SK-N-SH treated with all-trans-retinoic acid at 6 μM for 48 hours (cell line): Measurements from ENCODE around the gene PPP1R15B.
A peak's percentile ranks its signal among the peaks of the same experiment; 100 is the strongest.

Experiments
- ATAC-seq: fragments of 200-7000 bp; cut with Tn5 transposase; 3 replicates; pipeline ENCODE4 v1.9.1; 2020; ENCODE audit warnings: mild to moderate bottlenecking, moderate library complexity
- ARNTL ChIP-seq: fragments of 450-650 bp; formaldehyde crosslinking; IDR thresholded peaks from 2 replicates; pipeline ENCODE4 v1.5.0; 2020; ENCODE audit warnings: low read depth, mild to moderate bottlenecking, moderate library complexity, borderline replicate concordance
- CREB5 ChIP-seq: fragments of 250-450 bp; sonication (Bioruptor Pico); IDR thresholded peaks from 2 replicates; pipeline ENCODE4 v1.5.1; 2020; ENCODE audit warnings: low read depth, mild to moderate bottlenecking, moderate library complexity
- CSDC2 ChIP-seq: fragments of 250-450 bp; sonication (Bioruptor Pico); IDR thresholded peaks from 2 replicates; pipeline ENCODE4 v1.5.0; 2020; ENCODE audit warnings: mild to moderate bottlenecking, moderate library complexity
- ESRRG ChIP-seq: fragments of 250-450 bp; sonication (Bioruptor Pico); IDR thresholded peaks from 2 replicates; pipeline ENCODE4 v1.6.1; 2021; ENCODE audit warnings: mild to moderate bottlenecking
- GLIS3 ChIP-seq: fragments of 250-450 bp; sonication (Bioruptor Pico); IDR thresholded peaks from 2 replicates; pipeline ENCODE4 v1.5.0; 2020; ENCODE audit warnings: mild to moderate bottlenecking, moderate library complexity
- ISL1 ChIP-seq: fragments of 250-450 bp; sonication (Bioruptor Pico); IDR thresholded peaks from 2 replicates; pipeline ENCODE4 v2.1.2; 2022; ENCODE audit warnings: mild to moderate bottlenecking, moderate library complexity
- OSR1 ChIP-seq: fragments of 250-450 bp; sonication (Bioruptor Pico); IDR thresholded peaks from 2 replicates; pipeline ENCODE4 v1.8.0; 2022; ENCODE audit warnings: moderate library complexity, mild to moderate bottlenecking, inconsistent platforms
- POU6F1 ChIP-seq: fragments of 250-450 bp; sonication (Bioruptor Pico); IDR thresholded peaks from 2 replicates; pipeline ENCODE4 v1.8.0; 2021; ENCODE audit warnings: low read depth, mild to moderate bottlenecking, moderate library complexity, borderline replicate concordance
- PPARA ChIP-seq: fragments of 250-450 bp; sonication (Bioruptor Pico); IDR thresholded peaks from 2 replicates; pipeline ENCODE4 v1.5.0; 2020; ENCODE audit warnings: mild to moderate bottlenecking, borderline replicate concordance
- RARB ChIP-seq: fragments of 250-450 bp; sonication (Bioruptor Pico); IDR thresholded peaks from 2 replicates; pipeline ENCODE4 v1.8.0; 2021; ENCODE audit warnings: mild to moderate bottlenecking, moderate library complexity
- SNAI2 ChIP-seq: fragments of 250-450 bp; sonication (Bioruptor Pico); IDR thresholded peaks from 2 replicates; pipeline ENCODE4 v1.5.0; 2020; ENCODE audit warnings: mild to moderate bottlenecking, moderate library complexity
- TCF4 ChIP-seq: fragments of 250-450 bp; sonication (Bioruptor Pico); IDR thresholded peaks from 2 replicates; pipeline ENCODE4 v1.8.0; 2021; ENCODE audit warnings: mild to moderate bottlenecking, moderate library complexity, borderline replicate concordance
- TOX ChIP-seq: fragments of 250-450 bp; sonication (Bioruptor Pico); IDR thresholded peaks from 2 replicates; pipeline ENCODE4 v1.8.0; 2021; ENCODE audit warnings: mild to moderate bottlenecking, moderate library complexity, borderline replicate concordance
- ZC3H10 ChIP-seq: fragments of 250-450 bp; sonication (Bioruptor Pico); IDR thresholded peaks from 2 replicates; pipeline ENCODE4 v1.5.1; 2021; ENCODE audit warnings: mild to moderate bottlenecking, moderate library complexity
- ZFP3 ChIP-seq: fragments of 250-450 bp; sonication (Bioruptor Pico); IDR thresholded peaks from 2 replicates; pipeline ENCODE4 v1.5.0; 2020; ENCODE audit warnings: mild to moderate bottlenecking, moderate library complexity
- ZFP30 ChIP-seq: fragments of 450-650 bp; formaldehyde crosslinking; IDR thresholded peaks from 2 replicates; pipeline ENCODE4 v1.5.0; 2022; ENCODE audit warnings: mild to moderate bottlenecking, moderate library complexity
- ZNF565 ChIP-seq: fragments of 450-650 bp; formaldehyde crosslinking; conservative IDR thresholded peaks from 2 replicates; pipeline ENCODE4 v1.5.0; 2020; ENCODE audit warnings: low read depth, mild to moderate bottlenecking, moderate library complexity
- ZNF70 ChIP-seq: fragments of 450-650 bp; formaldehyde crosslinking; IDR thresholded peaks from 2 replicates; pipeline ENCODE4 v1.5.0; 2020; ENCODE audit warnings: mild to moderate bottlenecking, moderate library complexity
- ZNF8 ChIP-seq: fragments of 450-650 bp; formaldehyde crosslinking; IDR thresholded peaks from 2 replicates; pipeline ENCODE4 v1.5.0; 2020; ENCODE audit warnings: mild to moderate bottlenecking, moderate library complexity
- TF ChIP-seq, protein P1 (sequence below): fragments of 250-450 bp; sonication (Bioruptor Pico); IDR thresholded peaks from 2 replicates; pipeline ENCODE4 v1.8.0; 2020; ENCODE audit warnings: mild to moderate bottlenecking, moderate library complexity, borderline replicate concordance
- TF ChIP-seq, protein P2 (sequence below): fragments of 250-450 bp; sonication (Bioruptor Pico); IDR thresholded peaks from 2 replicates; pipeline ENCODE4 v1.5.0; 2020; ENCODE audit warnings: mild to moderate bottlenecking, moderate library complexity

PPP1R15B gene

DNA sequence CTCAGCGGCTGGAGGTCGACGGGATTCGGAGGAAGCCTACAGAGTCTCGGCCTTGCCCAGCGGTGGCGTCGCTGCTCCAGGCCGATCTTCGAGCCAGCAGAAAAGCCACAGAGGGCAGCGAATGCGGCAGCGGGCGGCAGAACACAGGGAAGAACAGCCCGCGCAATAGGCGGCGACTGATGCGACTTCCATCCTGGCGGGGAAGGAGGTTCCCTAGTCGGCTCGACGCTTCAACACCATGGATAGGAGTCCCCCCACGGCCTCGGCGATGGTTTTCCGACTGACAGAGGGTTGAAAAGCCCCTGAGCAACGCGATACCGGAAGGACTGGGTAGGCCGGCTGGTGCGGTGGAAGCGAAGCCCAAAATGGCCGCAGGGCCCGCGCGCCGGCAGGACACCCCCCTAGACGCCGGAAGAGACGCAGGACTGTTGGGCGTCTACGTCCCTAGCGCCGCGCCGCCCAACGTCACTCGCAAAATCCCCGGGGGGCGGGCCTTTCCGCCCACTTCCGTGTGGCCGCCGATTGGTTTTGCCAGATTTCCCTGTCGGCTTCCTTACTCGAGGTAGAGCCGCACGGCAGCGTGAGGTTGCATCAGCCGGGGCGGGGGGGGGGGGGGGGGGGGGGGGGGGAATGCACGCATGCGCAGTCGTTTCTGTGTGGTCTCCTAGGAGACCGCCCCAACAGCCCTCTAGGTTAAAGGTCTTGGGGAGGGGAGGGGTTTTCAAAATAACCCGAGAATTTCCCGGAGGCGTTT lies at the start of gene PPP1R15B:
Gene PPP1R15B (minus strand): TSS at position 367 of the 754 bp plus-strand sequence. CDS start 406 bp downstream, outside the sequence.
- TF ChIP-seq CREB5 (CRISPR knock-in tag): no peak
- TF ChIP-seq, protein P1, sequence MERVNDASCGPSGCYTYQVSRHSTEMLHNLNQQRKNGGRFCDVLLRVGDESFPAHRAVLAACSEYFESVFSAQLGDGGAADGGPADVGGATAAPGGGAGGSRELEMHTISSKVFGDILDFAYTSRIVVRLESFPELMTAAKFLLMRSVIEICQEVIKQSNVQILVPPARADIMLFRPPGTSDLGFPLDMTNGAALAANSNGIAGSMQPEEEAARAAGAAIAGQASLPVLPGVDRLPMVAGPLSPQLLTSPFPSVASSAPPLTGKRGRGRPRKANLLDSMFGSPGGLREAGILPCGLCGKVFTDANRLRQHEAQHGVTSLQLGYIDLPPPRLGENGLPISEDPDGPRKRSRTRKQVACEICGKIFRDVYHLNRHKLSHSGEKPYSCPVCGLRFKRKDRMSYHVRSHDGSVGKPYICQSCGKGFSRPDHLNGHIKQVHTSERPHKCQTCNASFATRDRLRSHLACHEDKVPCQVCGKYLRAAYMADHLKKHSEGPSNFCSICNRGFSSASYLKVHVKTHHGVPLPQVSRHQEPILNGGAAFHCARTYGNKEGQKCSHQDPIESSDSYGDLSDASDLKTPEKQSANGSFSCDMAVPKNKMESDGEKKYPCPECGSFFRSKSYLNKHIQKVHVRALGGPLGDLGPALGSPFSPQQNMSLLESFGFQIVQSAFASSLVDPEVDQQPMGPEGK (CRISPR knock-in tag): no peak
- TF ChIP-seq TOX (CRISPR knock-in tag): 0 out of 2 replicates have a peak, but pooled peaks have one; percentile 24
- TF ChIP-seq SNAI2 (CRISPR knock-in tag): no peak
- peak; percentile 95 for ATAC-seq

- ATAC-seq: no peak
- TF ChIP-seq ZNF8 (CRISPR knock-in tag): no peak
- no peak for TF ChIP-seq SNAI2 (CRISPR knock-in tag)
Observed at GRCh38 chr1:204460346-204460745, 48.7 kb upstream of the PPP1R15B start.

GRCh38 chr1:204459706-204460105 lies 48.1 kb upstream of the PPP1R15B start:
- no peak for TF ChIP-seq ARNTL (CRISPR knock-in tag)
- no peak for TF ChIP-seq ZC3H10 (CRISPR knock-in tag)
- no peak for TF ChIP-seq ISL1
- no peak for TF ChIP-seq POU6F1 (CRISPR knock-in tag)
- TF ChIP-seq, protein P2, sequence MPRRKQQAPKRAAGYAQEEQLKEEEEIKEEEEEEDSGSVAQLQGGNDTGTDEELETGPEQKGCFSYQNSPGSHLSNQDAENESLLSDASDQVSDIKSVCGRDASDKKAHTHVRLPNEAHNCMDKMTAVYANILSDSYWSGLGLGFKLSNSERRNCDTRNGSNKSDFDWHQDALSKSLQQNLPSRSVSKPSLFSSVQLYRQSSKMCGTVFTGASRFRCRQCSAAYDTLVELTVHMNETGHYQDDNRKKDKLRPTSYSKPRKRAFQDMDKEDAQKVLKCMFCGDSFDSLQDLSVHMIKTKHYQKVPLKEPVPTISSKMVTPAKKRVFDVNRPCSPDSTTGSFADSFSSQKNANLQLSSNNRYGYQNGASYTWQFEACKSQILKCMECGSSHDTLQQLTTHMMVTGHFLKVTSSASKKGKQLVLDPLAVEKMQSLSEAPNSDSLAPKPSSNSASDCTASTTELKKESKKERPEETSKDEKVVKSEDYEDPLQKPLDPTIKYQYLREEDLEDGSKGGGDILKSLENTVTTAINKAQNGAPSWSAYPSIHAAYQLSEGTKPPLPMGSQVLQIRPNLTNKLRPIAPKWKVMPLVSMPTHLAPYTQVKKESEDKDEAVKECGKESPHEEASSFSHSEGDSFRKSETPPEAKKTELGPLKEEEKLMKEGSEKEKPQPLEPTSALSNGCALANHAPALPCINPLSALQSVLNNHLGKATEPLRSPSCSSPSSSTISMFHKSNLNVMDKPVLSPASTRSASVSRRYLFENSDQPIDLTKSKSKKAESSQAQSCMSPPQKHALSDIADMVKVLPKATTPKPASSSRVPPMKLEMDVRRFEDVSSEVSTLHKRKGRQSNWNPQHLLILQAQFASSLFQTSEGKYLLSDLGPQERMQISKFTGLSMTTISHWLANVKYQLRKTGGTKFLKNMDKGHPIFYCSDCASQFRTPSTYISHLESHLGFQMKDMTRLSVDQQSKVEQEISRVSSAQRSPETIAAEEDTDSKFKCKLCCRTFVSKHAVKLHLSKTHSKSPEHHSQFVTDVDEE (CRISPR knock-in tag): no peak
- no peak for TF ChIP-seq TOX (CRISPR knock-in tag)
- TF ChIP-seq PPARA: no peak
- no peak for TF ChIP-seq ZNF8 (CRISPR knock-in tag)
- no peak for TF ChIP-seq RARB (CRISPR knock-in tag)
- no peak for TF ChIP-seq ZNF565
- no peak for TF ChIP-seq GLIS3 (CRISPR knock-in tag)
- TF ChIP-seq ZFP3 (CRISPR knock-in tag): no peak
- TF ChIP-seq, protein P1 (CRISPR knock-in tag): no peak
- no peak for TF ChIP-seq CSDC2 (CRISPR knock-in tag)
- TF ChIP-seq ZNF70 (CRISPR knock-in tag): no peak
- no peak for TF ChIP-seq CREB5 (CRISPR knock-in tag)
- TF ChIP-seq OSR1 (CRISPR knock-in tag): no peak
- TF ChIP-seq ZFP30 (CRISPR knock-in tag): no peak
- TF ChIP-seq ESRRG (CRISPR knock-in tag): no peak
- TF ChIP-seq TCF4 (CRISPR knock-in tag): no peak
- TF ChIP-seq, all 23 proteins: peak for 0
- ATAC-seq: no peak
